ENCODE data around the gene MBTD1. TPM values are rescaled to one million over a fixed set of nuclear protein-coding genes. Genes with fewer than 3 reads are reported as not detected.

The MBTD1 gene
- total RNA-seq, 1 experiment from 2014 or later, result 40.6 TPM

- Mint-ChIP-seq H3K4me1 (peaks cover 43% of the 10 kb centered on the region), H3K27ac (peak within 1 kb of the TSS; percentile 95), H3K27me3 (ENCODE audit: low read depth) (no peaks in the 10 kb centered on the region), H3K4me3 (peak within 1 kb of the TSS; percentile 92), H3K36me3 (peaks cover 44% of the 10 kb centered on the region), H3K9me3 (no peaks in the 10 kb centered on the region)
- POLR2A ChIA-PET, result interaction anchor here (0.6 kb wide), 1 partner anchor 11 kb away, joined by 6 read pairs; no protein-coding TSS in a partner anchor
- peak; percentile 75 for ATAC-seq
- DNase-seq (ENCODE audit: low spot score), result peak; percentile 93
- CTCF ChIA-PET, result interaction anchor here (0.6 to 1.6 kb wide), 3 partner anchors 44 to 204 kb away, joined by 3 read pairs; partner anchors contain the start of gene NME2
- TF ChIP-seq ZNF425 (CRISPR knock-in tag; conservative IDR thresholded peaks at IDR 0.05) (no peak), FOXP1 (CRISPR knock-in tag; IDR thresholded peaks at IDR 0.05; ENCODE audit: borderline replicate concordance) (peak; percentile 85; the same call in 1 of the 2 replicates), ETV6 (CRISPR knock-in tag; IDR thresholded peaks at IDR 0.05) (peak; percentile 24), MAX (CRISPR knock-in tag; IDR thresholded peaks at IDR 0.05) (peak; percentile 95), GABPB1 (CRISPR knock-in tag; IDR thresholded peaks at IDR 0.05) (peak; percentile 11; the same call in 1 of the 2 replicates), CREB1 (CRISPR knock-in tag; IDR thresholded peaks at IDR 0.05) (0 out of 2 replicates have a peak, but pooled peaks have one; percentile 18), KAT7 (CRISPR knock-in tag; IDR thresholded peaks at IDR 0.05; ENCODE audit: borderline replicate concordance) (0 out of 2 replicates have a peak, but pooled peaks have one; percentile 32), ZNF281 (CRISPR knock-in tag; IDR thresholded peaks at IDR 0.05) (peak; percentile 24; the same call in 1 of the 2 replicates), ELF4 (CRISPR knock-in tag; IDR thresholded peaks at IDR 0.05; ENCODE audit: low read depth) (peak; percentile 21; the same call in 1 of the 2 replicates), FOXP4 (CRISPR knock-in tag; IDR thresholded peaks at IDR 0.05) (peak; percentile 43; the same call in 1 of the 2 replicates), MYBL2 (CRISPR knock-in tag; IDR thresholded peaks at IDR 0.05) (0 out of 2 replicates have a peak, but pooled peaks have one; percentile 6), TEAD1 (CRISPR knock-in tag; IDR thresholded peaks at IDR 0.05) (peak; percentile 56; the same call in 1 of the 2 replicates), ZNF232 (CRISPR knock-in tag; IDR thresholded peaks at IDR 0.05) (peak; percentile 87; the same call in 1 of the 2 replicates), RELA (CRISPR knock-in tag; IDR thresholded peaks at IDR 0.05; ENCODE audit: borderline replicate concordance) (0 out of 2 replicates have a peak, but pooled peaks have one; percentile 4), USF1 (CRISPR knock-in tag; IDR thresholded peaks at IDR 0.05) (peak; percentile 97), ZSCAN18 (CRISPR knock-in tag; IDR thresholded peaks at IDR 0.05) (no peak), SP1 (CRISPR knock-in tag; conservative IDR thresholded peaks at IDR 0.05) (peak; percentile 59), E2F4 (CRISPR knock-in tag; IDR thresholded peaks at IDR 0.05; ENCODE audit: borderline replicate concordance, low read depth) (peak; percentile 12; the same call in 1 of the 2 replicates), IRF1 (CRISPR knock-in tag; IDR thresholded peaks at IDR 0.05) (peak; percentile 62; the same call in 1 of the 2 replicates), TP53 (CRISPR knock-in tag; IDR thresholded peaks at IDR 0.05) (peak; percentile 74)
These were observed 581 bp upstream of the MBTD1 start, which contains the start of gene UTP18 for GRCh38 chr17:51260237-51261023. Gene UTP18, plus strand, starts transcription at chr17:51260546. Its CDS starts 39 bp downstream, at chr17:51260585.

All from WTC11 (cell line).